Measurements from ENCODE around the gene TMEM132E. TPM values are rescaled to one million over a fixed set of nuclear protein-coding genes. Genes with fewer than 3 reads are reported as not detected.

TMEM132E gene
- total and polyA plus RNA-seq, 3 donors from 2014 or later: 2.6 to 3.6 (median 3.1) TPM

DNA sequence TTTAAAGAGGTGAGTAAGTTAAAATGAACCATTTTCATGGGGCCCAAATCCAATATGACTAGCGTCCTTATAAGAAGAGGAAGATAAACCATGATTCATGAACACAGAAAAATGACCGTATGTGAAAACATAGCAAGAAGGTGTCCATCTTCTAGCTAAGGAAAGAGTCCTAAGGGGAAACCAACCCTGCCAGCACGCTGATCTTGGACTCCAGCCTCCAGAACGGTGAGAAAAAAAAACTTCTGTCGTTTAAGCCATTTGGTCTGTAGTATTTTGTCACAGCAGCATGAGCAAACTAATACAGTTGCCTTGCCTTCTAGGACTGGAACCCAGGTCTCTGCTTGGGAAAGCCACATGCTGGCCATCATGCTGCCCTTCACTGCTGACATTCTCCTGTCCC lies 4.2 kb upstream of the TMEM132E start:
- no peaks in the 10 kb centered on the region for H3K27me3 ChIP-seq
- no peak overlapping the region for H3K27ac ChIP-seq
- peaks cover 3% of the 10 kb centered on the region for H3K4me1 ChIP-seq
- 78 to 83% methylated on average over 5 of the region's 5 CpGs for WGBS, 2 donors
- no peaks in the 10 kb centered on the region for H3K9me3 ChIP-seq
- intact Hi-C loops (cut with DNase I; ENCODE audit: low total_unique reads): no loop called here
- H3K4me3 ChIP-seq: no peak overlapping the region
- no peaks in the 10 kb centered on the region for H3K36me3 ChIP-seq (ENCODE audit: low read depth, missing control alignments)
- DNase-seq: no peak
- TF ChIP-seq POLR2A (IDR thresholded peaks at IDR 0.05): no peak
- TF ChIP-seq, protein P1, sequence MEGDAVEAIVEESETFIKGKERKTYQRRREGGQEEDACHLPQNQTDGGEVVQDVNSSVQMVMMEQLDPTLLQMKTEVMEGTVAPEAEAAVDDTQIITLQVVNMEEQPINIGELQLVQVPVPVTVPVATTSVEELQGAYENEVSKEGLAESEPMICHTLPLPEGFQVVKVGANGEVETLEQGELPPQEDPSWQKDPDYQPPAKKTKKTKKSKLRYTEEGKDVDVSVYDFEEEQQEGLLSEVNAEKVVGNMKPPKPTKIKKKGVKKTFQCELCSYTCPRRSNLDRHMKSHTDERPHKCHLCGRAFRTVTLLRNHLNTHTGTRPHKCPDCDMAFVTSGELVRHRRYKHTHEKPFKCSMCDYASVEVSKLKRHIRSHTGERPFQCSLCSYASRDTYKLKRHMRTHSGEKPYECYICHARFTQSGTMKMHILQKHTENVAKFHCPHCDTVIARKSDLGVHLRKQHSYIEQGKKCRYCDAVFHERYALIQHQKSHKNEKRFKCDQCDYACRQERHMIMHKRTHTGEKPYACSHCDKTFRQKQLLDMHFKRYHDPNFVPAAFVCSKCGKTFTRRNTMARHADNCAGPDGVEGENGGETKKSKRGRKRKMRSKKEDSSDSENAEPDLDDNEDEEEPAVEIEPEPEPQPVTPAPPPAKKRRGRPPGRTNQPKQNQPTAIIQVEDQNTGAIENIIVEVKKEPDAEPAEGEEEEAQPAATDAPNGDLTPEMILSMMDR (IDR thresholded peaks at IDR 0.05): no peak

DNA sequence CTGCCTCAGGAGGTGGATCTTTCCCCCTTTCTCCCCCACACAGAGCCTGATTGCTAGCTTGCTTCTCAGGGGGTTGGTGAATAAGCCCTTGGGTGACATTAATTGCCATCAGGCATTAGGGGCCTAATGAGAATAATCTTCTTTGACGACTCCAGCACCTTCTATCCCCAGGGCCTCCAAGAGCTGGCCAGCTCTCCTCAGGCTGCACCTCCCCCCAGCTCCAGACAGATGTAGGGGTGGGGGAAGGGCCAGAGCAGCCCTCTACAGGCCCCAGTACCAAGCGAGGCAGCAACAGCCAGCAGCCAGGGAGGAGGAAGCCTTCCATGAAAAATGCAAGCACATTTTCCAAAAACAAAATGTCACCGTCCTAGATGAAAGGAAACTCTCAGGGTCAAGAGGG lies 1.4 kb upstream of the TMEM132E start:
- Histone ChIP-seq H3K27ac (no peak overlapping the region), H3K27me3 (no peaks in the 10 kb centered on the region), H3K9me3 (no peaks in the 10 kb centered on the region), H3K4me3 (no peak overlapping the region), H3K36me3 (ENCODE audit: low read depth, missing control alignments) (no peaks in the 10 kb centered on the region), H3K4me1 (peaks cover 21% of the 10 kb centered on the region)
- intact Hi-C loops (cut with DNase I; ENCODE audit: low total_unique reads): no loop called here
- TF ChIP-seq, protein P1 (IDR thresholded peaks at IDR 0.05): no peak
- TF ChIP-seq POLR2A (IDR thresholded peaks at IDR 0.05): no peak
- 60 to 65% methylated on average over 2 to 3 of the region's 3 CpGs for WGBS, 2 donors
- no peak for DNase-seq

DNA sequence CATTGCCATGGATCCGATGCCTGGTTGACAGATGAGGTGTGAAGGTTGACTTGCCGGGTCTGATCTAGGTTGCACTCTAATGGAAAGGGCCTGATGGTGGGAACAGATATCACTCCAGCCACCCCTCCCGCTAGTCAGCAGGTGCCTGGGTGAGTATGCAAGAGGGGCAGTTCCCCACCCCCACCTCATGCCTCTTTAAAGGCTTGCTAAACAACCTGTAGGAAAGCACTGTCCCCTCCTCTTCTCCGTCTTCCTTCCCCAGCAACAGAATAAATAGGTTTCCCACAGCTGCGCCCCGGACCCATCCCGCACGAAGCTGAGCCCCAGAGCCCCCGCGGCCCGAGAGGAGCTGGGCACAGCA lies 746 bp upstream of the TMEM132E start:
- intact Hi-C loops (cut with DNase I; ENCODE audit: low total_unique reads): no loop called here

DNA sequence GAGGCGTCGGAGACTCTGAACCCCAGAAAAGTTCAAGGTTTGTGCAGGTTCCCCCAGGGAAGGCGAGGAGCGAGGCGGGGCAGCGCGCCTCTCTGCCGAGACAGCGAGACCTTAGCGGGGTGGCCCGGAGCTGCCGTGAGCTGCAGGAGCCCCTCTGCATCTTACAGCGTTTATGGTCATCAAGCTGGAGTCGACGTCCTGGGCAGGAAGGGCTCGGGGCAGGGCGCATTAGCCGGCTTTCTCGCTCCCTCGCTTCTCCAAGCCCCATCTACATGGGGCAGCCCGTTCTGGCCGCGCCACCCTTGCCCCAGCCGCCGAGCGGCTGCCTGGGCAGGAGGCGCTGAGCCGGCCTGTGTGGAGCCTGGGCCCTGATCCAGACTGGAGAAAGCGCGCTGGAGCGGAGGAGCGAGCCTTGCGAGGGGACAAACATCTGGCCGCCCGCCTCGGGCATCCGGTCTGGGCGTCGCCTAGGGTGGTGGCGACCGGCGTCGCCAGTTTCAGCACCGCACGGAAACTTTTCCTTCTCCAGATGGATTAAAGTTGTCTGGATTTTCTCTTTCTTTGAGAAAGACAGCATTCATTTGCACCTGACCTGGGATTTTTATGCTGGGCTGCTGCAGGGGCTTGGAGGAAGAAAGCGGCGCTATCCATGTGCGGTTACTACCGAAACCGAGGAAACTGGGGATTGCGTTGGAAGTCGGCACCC lies 750 bp downstream of the TMEM132E start:
- TF ChIP-seq, protein P1 (IDR thresholded peaks at IDR 0.05): no peak
- no peak for TF ChIP-seq POLR2A (IDR thresholded peaks at IDR 0.05)
- WGBS, 2 donors: 0 to 1% methylated on average over 24 to 47 of the region's 52 CpGs
- peak overlapping the region; percentile 49 to 57 for H3K4me3 ChIP-seq
- peaks cover 21% of the 10 kb centered on the region for H3K4me1 ChIP-seq
- H3K36me3 ChIP-seq (ENCODE audit: low read depth, missing control alignments): no peaks in the 10 kb centered on the region
- H3K27me3 ChIP-seq: no peaks in the 10 kb centered on the region
- no peaks in the 10 kb centered on the region for H3K9me3 ChIP-seq
- no peak overlapping the region for H3K27ac ChIP-seq
- intact Hi-C loops (cut with DNase I; ENCODE audit: low total_unique reads): no loop called here
- peak; percentile 37 for DNase-seq

More for the DNA sequence above, 746 bp upstream of the TMEM132E start:
- Histone ChIP-seq H3K27me3 (no peaks in the 10 kb centered on the region), H3K27ac (no peak overlapping the region), H3K4me1 (peaks cover 21% of the 10 kb centered on the region), H3K4me3 (peak overlapping the region in 1 of 2 donors; percentile 57), H3K9me3 (no peaks in the 10 kb centered on the region), H3K36me3 (ENCODE audit: low read depth, missing control alignments) (no peaks in the 10 kb centered on the region)
- TF ChIP-seq POLR2A (IDR thresholded peaks at IDR 0.05): no peak
- TF ChIP-seq, protein P1 (IDR thresholded peaks at IDR 0.05): no peak
- no peak for DNase-seq
- 15 to 20% methylated on average over 6 to 11 of the region's 11 CpGs for WGBS, 2 donors

All from testis (tissue), 3 donors.